HepG2 (cell line): ENCODE measurements around the gene TNC.

ENCODE experiments used
- CTCF ChIP-seq: sonication (generic); formaldehyde crosslinking; IDR thresholded peaks from 2 replicates; pipeline ENCODE4 v1.5.0; 2020; ENCODE audit warnings: mild to moderate bottlenecking, missing genetic modification reagents, moderate library complexity
- FOXJ3 ChIP-seq: sonication (generic); formaldehyde crosslinking; IDR thresholded peaks from 2 replicates; pipeline ENCODE4 v1.4.0; 2020; ENCODE audit warnings: missing genetic modification reagents, mild to moderate bottlenecking, borderline replicate concordance
- GABPB1 ChIP-seq: IDR thresholded peaks from 2 replicates; pipeline ENCODE4 v1.6.1; 2016; ENCODE audit warnings: mild to moderate bottlenecking, missing genetic modification reagents, moderate library complexity, missing compliant biosample characterization
- GTF3A ChIP-seq: sonication (generic); formaldehyde crosslinking; conservative IDR thresholded peaks from 2 replicates; pipeline ENCODE4 v1.4.0; 2020; ENCODE audit warnings: mild to moderate bottlenecking, missing genetic modification reagents
- HMGXB4 ChIP-seq, 2 experiments: sonication (generic) in 1 of 2; formaldehyde crosslinking in 1 of 2; IDR thresholded peaks; 2 replicates each; pipeline versions ENCODE4 v1.4.0 to v1.6.1; 2018 to 2020; ENCODE audit warnings: missing genetic modification reagents in 2 of 2, borderline replicate concordance in 1 of 2, low read depth in 1 of 2, mild to moderate bottlenecking in 1 of 2, missing biosample characterization in 1 of 2
- JUNB ChIP-seq: sonication (generic); formaldehyde crosslinking; IDR thresholded peaks from 2 replicates; pipeline ENCODE4 v1.8.0; 2022; ENCODE audit warnings: missing genetic modification reagents, mild to moderate bottlenecking, borderline replicate concordance
- KDM3A ChIP-seq: IDR thresholded peaks from 2 replicates; pipeline ENCODE4 v1.6.1; 2018; ENCODE audit warnings: low read depth, missing compliant biosample characterization
- PCBP2 ChIP-seq: fragments of 200-400 bp; formaldehyde crosslinking; optimal IDR thresholded peaks from 2 replicates; pipeline ENCODE3; 2018; ENCODE audit warnings: low read length, low read depth; ENCODE audit not compliant: poor library complexity, severe bottlenecking
- POLR2G ChIP-seq: fragments of 200-400 bp; formaldehyde crosslinking; IDR thresholded peaks from 2 replicates; pipeline ENCODE4 v1.6.1; 2018; ENCODE audit warnings: mild to moderate bottlenecking, low read depth, low read length, moderate library complexity
- RFX5 ChIP-seq: IDR thresholded peaks from 2 replicates; pipeline ENCODE4 v1.6.1; 2011; ENCODE audit warnings: low read depth, low read length, improper control_type of control experiment
- ZNF609 ChIP-seq: sonication (generic); formaldehyde crosslinking; IDR thresholded peaks from 2 replicates; pipeline ENCODE4 v1.4.0; 2020; ENCODE audit warnings: mild to moderate bottlenecking, missing genetic modification reagents, borderline replicate concordance
- ZNF792 ChIP-seq: IDR thresholded peaks from 2 replicates; pipeline ENCODE4 v1.6.1; 2016
- TF ChIP-seq, protein P1 (sequence below): fragments of 450-650 bp; IDR thresholded peaks from 2 replicates; pipeline ENCODE4 v1.6.1; 2017; ENCODE audit warnings: mild to moderate bottlenecking
- TF ChIP-seq, protein P2 (sequence below): sonication (generic); formaldehyde crosslinking; IDR thresholded peaks from 2 replicates; pipeline ENCODE4 v1.8.0; 2022; ENCODE audit warnings: mild to moderate bottlenecking, missing genetic modification reagents, borderline replicate concordance

DNA sequence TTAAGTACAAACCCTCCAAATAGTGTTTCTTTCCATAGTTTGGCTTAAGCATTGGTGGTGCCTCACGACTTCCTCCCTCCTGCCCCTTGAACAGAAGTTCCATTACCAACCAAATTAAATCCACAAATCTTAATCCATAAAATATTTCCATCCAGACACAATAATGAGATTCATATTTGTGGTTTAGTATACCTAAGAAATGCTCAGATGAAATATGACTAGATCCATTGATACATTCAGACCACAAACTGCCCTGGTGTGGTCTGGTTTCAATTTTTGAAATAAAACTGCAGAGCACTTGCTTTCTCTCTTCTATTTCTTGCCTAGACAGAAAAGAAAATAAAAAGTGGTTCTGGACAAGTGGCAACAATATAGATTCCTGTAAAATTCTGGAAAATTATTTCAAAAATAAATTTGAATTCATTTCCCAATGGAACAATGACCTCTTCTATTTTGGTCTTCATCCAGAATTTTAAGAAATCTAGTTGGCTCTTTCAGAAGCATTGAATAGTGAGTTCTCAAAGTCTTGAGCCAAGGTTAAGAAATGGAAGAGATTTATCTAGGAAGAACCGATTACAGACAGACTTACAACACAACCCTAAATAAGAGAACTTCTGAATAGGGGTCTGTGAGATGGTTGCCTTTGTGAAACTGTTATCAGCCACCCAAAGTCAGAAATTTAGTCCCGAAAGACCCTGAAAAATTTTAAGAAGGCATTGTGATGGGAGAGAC is 14.0 kb downstream of the TNC start:
- TF ChIP-seq KDM3A (CRISPR knock-in tag) (no peak), FOXJ3 (CRISPR knock-in tag) (no peak), ZNF792 (CRISPR knock-in tag) (no peak), CTCF (CRISPR knock-in tag) (no peak), ZNF609 (no peak), GTF3A (CRISPR knock-in tag) (no peak), POLR2G (no peak), RFX5 (no peak), PCBP2 (no peak), JUNB (no peak), GABPB1 (no peak), HMGXB4 (CRISPR knock-in tag; IDR thresholded peaks at IDR 0.05; ENCODE audit: borderline replicate concordance in 1 of 2, low read depth in 1 of 2) (no peak)
- TF ChIP-seq, protein P1, sequence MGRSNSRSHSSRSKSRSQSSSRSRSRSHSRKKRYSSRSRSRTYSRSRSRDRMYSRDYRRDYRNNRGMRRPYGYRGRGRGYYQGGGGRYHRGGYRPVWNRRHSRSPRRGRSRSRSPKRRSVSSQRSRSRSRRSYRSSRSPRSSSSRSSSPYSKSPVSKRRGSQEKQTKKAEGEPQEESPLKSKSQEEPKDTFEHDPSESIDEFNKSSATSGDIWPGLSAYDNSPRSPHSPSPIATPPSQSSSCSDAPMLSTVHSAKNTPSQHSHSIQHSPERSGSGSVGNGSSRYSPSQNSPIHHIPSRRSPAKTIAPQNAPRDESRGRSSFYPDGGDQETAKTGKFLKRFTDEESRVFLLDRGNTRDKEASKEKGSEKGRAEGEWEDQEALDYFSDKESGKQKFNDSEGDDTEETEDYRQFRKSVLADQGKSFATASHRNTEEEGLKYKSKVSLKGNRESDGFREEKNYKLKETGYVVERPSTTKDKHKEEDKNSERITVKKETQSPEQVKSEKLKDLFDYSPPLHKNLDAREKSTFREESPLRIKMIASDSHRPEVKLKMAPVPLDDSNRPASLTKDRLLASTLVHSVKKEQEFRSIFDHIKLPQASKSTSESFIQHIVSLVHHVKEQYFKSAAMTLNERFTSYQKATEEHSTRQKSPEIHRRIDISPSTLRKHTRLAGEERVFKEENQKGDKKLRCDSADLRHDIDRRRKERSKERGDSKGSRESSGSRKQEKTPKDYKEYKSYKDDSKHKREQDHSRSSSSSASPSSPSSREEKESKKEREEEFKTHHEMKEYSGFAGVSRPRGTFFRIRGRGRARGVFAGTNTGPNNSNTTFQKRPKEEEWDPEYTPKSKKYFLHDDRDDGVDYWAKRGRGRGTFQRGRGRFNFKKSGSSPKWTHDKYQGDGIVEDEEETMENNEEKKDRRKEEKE, result no peak
- TF ChIP-seq, protein P2, sequence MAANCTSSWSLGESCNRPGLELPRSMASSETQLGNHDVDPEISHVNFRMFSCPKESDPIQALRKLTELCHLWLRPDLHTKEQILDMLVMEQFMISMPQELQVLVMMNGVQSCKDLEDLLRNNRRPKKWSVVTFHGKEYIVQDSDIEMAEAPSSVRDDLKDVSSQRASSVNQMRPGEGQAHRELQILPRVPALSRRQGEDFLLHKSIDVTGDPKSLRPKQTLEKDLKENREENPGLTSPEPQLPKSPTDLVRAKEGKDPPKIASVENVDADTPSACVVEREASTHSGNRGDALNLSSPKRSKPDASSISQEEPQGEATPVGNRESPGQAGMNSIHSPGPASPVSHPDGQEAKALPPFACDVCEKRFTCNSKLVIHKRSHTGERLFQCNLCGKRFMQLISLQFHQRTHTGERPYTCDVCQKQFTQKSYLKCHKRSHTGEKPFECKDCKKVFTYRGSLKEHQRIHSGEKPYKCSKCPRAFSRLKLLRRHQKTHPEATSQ (CRISPR knock-in tag), result no peak
